Uterus (tissue), 4 donors: Measurements from ENCODE around the gene SERPINI1. TPM values are rescaled to one million over a fixed set of nuclear protein-coding genes. Genes with fewer than 3 reads are reported as not detected.

Experiments
- DNase-seq, 2 donors: peaks; one replicate each; pipeline ENCODE4 v3.0.0-alpha.2; 2019 to 2020
- H3K27ac ChIP-seq, 2 donors: fragments of 200-600 bp; sonication (generic); 1 replicate in 1 of 2; 2 replicates in 1 of 2; pipeline ENCODE4 v1.5.1; 2016 to 2018
- H3K27me3 ChIP-seq, 2 donors: fragments of 200-600 bp; sonication (generic); one replicate each; pipeline ENCODE4 v1.5.1; 2018 to 2019; ENCODE audit warnings: control low read depth in 1 of 2
- H3K36me3 ChIP-seq, 2 donors: fragments of 200-600 bp; sonication (generic); one replicate each; pipeline ENCODE4 v1.5.1; 2019; ENCODE audit warnings: control low read depth in 1 of 2
- H3K4me1 ChIP-seq, 2 donors: fragments of 200-600 bp; sonication (generic); one replicate each; pipeline ENCODE4 v1.5.1; 2018 to 2019; ENCODE audit warnings: control low read depth in 1 of 2
- H3K4me3 ChIP-seq, 2 donors: fragments of 200-600 bp; sonication (generic); 1 replicate in 1 of 2; 2 replicates in 1 of 2; pipeline ENCODE4 v1.5.1; 2018 to 2019; ENCODE audit warnings: mild to moderate bottlenecking in 1 of 2
- H3K9me3 ChIP-seq, 2 donors: fragments of 200-600 bp; sonication (generic); one replicate each; pipeline ENCODE4 v1.5.1; 2019; ENCODE audit warnings: control low read depth in 1 of 2
- POLR2A ChIP-seq, 2 donors: fragments of 450-650 bp; IDR thresholded peaks; one replicate each; pipeline ENCODE4 v1.6.1; 2016; ENCODE audit warnings: antibody characterized with exemption in 2 of 2, mild to moderate bottlenecking in 1 of 2, moderate library complexity in 1 of 2
- intact Hi-C: fragments of 100-400 bp; cut with DNase I; formaldehyde crosslinking; loops from one replicate; pipeline ENCODE4 v1.15.1; 2023; ENCODE audit warnings: low total_unique reads
- total RNA-seq, 4 donors: library from RNA; depleted of rRNA in 3 of 4; stranded (reverse); fragments of >200 nt in 3 of 4; gene quantifications; one replicate each; pipeline versions ENCODE4 v1.1.0 to v1.2.4, GENCODE V29; 2014 to 2023
- TF ChIP-seq, protein P1 (sequence below), 4 experiments: fragments of 200-600 bp in 2 of 4; fragments of 450-650 bp in 2 of 4; sonication (generic) in 2 of 4; IDR thresholded peaks; one replicate each; pipeline ENCODE4 v1.5.1; 2016 to 2019; ENCODE audit warnings: antibody characterized with exemption in 4 of 4, mild to moderate bottlenecking in 2 of 4, moderate library complexity in 1 of 4
- donor health status: DM: yes; HTN: yes; CAD: no.

The SERPINI1 gene
- total RNA-seq, 4 donors from 2014 or later: 2.9 to 35.0 (median 8.8) TPM

DNA sequence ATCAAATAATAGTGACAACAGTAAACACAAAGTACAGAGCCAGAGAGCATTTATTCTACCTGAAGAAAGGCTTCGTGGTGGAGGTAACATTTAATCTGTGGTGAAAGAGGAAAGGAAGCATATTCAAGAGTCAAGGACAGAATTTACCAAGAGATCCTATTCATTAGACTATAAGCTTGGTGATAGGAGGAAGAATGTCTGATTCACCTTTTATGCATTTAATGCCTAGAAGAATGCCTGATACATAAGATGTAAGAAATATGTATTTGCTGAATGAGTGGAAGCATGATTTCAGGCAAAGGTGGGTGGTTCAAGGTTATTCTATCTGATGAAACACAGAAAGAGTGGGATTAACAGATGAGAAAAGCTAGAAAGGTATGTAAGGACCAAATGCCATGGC is 119.8 kb downstream of the SERPINI1 start:
- H3K4me3 ChIP-seq: no peak overlapping the region
- H3K27ac ChIP-seq: no peak overlapping the region
- no peaks in the 10 kb centered on the region for H3K9me3 ChIP-seq
- no peaks in the 10 kb centered on the region for H3K4me1 ChIP-seq
- TF ChIP-seq POLR2A (IDR thresholded peaks at IDR 0.05): no peak
- TF ChIP-seq, protein P1, sequence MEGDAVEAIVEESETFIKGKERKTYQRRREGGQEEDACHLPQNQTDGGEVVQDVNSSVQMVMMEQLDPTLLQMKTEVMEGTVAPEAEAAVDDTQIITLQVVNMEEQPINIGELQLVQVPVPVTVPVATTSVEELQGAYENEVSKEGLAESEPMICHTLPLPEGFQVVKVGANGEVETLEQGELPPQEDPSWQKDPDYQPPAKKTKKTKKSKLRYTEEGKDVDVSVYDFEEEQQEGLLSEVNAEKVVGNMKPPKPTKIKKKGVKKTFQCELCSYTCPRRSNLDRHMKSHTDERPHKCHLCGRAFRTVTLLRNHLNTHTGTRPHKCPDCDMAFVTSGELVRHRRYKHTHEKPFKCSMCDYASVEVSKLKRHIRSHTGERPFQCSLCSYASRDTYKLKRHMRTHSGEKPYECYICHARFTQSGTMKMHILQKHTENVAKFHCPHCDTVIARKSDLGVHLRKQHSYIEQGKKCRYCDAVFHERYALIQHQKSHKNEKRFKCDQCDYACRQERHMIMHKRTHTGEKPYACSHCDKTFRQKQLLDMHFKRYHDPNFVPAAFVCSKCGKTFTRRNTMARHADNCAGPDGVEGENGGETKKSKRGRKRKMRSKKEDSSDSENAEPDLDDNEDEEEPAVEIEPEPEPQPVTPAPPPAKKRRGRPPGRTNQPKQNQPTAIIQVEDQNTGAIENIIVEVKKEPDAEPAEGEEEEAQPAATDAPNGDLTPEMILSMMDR (IDR thresholded peaks at IDR 0.05): no peak
- no peaks in the 10 kb centered on the region for H3K27me3 ChIP-seq
- H3K36me3 ChIP-seq: no peaks in the 10 kb centered on the region
- no peak for DNase-seq
- intact Hi-C loops: no loop called here

DNA sequence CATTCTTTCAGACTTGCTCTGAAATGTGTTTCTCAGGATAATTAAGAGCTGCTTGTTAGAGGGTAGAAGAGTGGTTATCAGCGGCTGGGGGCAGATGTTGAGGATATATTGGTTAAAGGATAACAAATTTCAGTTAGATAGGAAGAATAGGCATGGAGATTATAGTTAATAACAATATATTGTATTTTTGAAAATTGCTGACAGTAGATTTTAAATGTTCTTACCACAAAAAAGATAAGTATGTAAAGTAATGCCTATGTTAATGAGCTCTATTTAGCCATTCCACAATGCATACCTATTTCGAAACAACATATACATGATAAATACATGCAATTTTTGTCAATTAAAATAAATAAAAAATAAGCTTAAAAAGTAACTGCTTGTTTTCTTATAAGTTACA is 123.3 kb downstream of the SERPINI1 start:
- intact Hi-C loops: no loop called here
- no peaks in the 10 kb centered on the region for H3K4me1 ChIP-seq
- DNase-seq: no peak
- no peaks in the 10 kb centered on the region for H3K27me3 ChIP-seq
- H3K36me3 ChIP-seq: no peaks in the 10 kb centered on the region
- TF ChIP-seq POLR2A (IDR thresholded peaks at IDR 0.05): no peak
- TF ChIP-seq, protein P1 (IDR thresholded peaks at IDR 0.05): no peak
- H3K4me3 ChIP-seq: no peak overlapping the region
- no peaks in the 10 kb centered on the region for H3K9me3 ChIP-seq
- no peak overlapping the region for H3K27ac ChIP-seq

DNA sequence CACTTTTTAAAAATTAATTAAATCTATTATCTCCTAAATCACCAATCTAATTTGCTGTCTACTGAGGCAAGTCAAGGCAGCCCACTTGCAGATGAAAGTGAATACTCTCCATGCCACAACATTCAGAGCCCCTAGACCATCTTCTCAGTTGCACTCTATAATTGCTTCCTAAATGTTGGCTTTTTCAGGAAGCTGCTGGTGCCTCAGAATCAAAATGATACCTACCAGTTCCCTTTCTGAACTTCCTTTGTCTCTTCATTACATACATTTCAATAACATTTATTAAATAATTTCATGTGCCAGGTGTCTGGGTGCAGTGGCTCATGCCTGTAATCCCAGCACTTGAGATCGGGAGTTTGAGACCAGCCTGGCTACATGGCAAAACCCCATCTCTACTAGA is 124.1 kb downstream of the SERPINI1 start:
- Histone ChIP-seq H3K36me3 (no peaks in the 10 kb centered on the region), H3K4me3 (no peak overlapping the region), H3K27me3 (no peaks in the 10 kb centered on the region), H3K9me3 (no peaks in the 10 kb centered on the region), H3K27ac (no peak overlapping the region), H3K4me1 (no peaks in the 10 kb centered on the region)
- intact Hi-C loops: no loop called here
- no peak for TF ChIP-seq POLR2A (IDR thresholded peaks at IDR 0.05)
- TF ChIP-seq, protein P1 (IDR thresholded peaks at IDR 0.05): no peak
- DNase-seq: no peak

DNA sequence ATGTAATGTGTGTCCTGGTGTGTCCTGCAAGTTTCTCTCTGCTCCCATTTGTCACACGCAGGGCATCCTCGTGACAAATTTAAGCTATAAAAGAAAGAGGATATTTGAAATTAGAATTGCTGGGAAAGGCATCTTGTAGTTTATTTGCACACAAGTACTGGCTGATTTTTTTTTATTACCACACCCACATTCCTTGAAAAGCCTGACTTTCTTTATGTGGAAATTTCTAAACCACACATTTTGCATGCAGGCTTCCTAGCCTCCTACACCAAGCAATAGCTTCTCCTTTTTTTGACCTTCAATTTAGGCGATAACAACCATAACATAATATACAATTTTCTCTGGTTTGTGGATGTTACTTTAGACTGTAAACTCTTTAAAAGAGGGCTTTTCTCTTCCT is 126.1 kb downstream of the SERPINI1 start:
- TF ChIP-seq POLR2A (IDR thresholded peaks at IDR 0.05): no peak
- TF ChIP-seq, protein P1 (IDR thresholded peaks at IDR 0.05): no peak
- Histone ChIP-seq H3K4me3 (no peak overlapping the region), H3K27me3 (no peaks in the 10 kb centered on the region), H3K4me1 (no peaks in the 10 kb centered on the region), H3K9me3 (no peaks in the 10 kb centered on the region), H3K36me3 (no peaks in the 10 kb centered on the region), H3K27ac (no peak overlapping the region)
- intact Hi-C loops: no loop called here
- no peak for DNase-seq

DNA sequence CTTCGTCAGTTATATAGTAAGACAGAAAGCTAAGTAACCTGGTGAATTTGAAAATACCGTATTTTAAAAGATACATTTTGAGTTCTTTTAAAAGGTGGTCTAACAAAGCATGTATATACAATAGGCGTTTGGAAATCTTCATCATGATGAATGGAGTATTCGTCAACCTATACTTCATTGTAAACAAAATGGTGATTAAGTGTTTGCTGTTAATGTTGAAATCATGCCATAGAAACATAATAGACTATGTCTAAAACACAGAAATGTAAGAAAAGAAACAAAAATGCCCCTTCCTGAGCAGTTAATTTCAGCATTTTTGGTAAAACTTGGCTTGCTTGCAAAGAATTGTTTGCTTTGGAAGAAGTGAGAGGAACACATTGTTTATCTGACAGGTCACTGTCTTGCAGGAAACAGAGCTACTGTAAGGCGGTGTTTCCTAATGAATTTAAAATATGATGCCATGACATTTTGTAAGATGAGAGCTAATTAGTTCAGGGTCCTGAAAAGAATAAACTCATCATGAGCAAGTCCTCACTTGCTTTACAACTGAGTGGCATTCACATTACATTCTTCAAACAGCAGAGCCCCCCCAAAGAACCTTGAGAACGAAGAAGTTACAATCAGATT is 126.7 kb downstream of the SERPINI1 start:
- Histone ChIP-seq H3K4me1 (no peaks in the 10 kb centered on the region), H3K4me3 (no peak overlapping the region), H3K27ac (no peak overlapping the region), H3K9me3 (no peaks in the 10 kb centered on the region), H3K27me3 (no peaks in the 10 kb centered on the region), H3K36me3 (no peaks in the 10 kb centered on the region)
- intact Hi-C loops: no loop called here
- TF ChIP-seq POLR2A (IDR thresholded peaks at IDR 0.05): no peak
- TF ChIP-seq, protein P1 (IDR thresholded peaks at IDR 0.05): no peak
- DNase-seq: no peak
